ENCODE results near the gene TMEM92. TPM values are rescaled to one million over a fixed set of nuclear protein-coding genes. Genes with fewer than 3 reads are reported as not detected.

Gene TMEM92
- total and polyA plus RNA-seq, 2 of the 13 experiments (the other 11 are each of a cell fraction or from before 2014, with no cell fraction given), result 0.07 TPM; not detected in 1

DNA sequence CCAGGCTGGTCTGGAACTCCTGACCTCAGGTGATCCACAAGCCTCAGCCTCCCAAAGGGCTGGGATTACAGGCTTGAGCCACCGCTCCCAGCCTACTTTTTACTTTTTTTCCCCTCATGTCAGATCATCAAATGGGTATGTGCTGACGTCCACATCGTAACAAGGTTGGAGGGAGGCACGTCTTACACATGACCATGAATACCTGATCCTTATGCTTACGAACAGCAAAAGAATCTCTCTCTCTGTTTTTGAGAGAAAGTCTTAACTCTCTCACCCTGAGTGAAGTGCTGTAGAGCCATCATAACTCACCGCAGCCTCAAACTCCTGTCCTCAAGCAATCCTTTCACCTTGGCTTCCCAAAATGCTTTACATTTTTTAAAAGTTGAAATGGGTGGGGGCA, 29.5 kb upstream of the TMEM92 start:
- ChIA-PET CTCF (ENCODE audit: low intra/inter-chr PET ratio, low total read pairs) (no interaction called here), POLR2A (no interaction called here)
- TF ChIP-seq SIX4 (CRISPR knock-in tag; IDR thresholded peaks at IDR 0.05), result no peak
- TF ChIP-seq KDM3A (CRISPR knock-in tag; IDR thresholded peaks at IDR 0.05; ENCODE audit: low read depth), result no peak
- TF ChIP-seq SP2 (CRISPR knock-in tag; IDR thresholded peaks at IDR 0.05), result no peak
- in situ Hi-C loops (cut with HindIII; ENCODE audit: extremely low pct_ligation_motif_present, low pct_unique_long_range_greater_than_20kb), result no loop called here
- H3K4me1 ChIP-seq (ENCODE audit: insufficient read depth, low read length), result no peaks in the 10 kb centered on the region
- H3K79me2 ChIP-seq (ENCODE audit: insufficient read depth, low read length), result no peaks in the 10 kb centered on the region
- no peaks in the 10 kb centered on the region for H4K20me1 ChIP-seq (ENCODE audit: insufficient read depth, low read length)
- no TSS peak for BruUV-seq (replicated peaks)
- H3K36me3 ChIP-seq (replicated peaks in 1 of 2; ENCODE audit: control insufficient read depth in 1 of 2, insufficient read depth in 2 of 2, low read length in 2 of 2), result no peaks in the 10 kb centered on the region
- no peak for ATAC-seq
- no peak overlapping the region for H3K9ac ChIP-seq (ENCODE audit: insufficient read depth, low read depth, low read length)
- intact Hi-C loops (cut with micrococcal nuclease; ENCODE audit: unreplicated experiment), result no loop called here
- no peak overlapping the region for H3K4me3 ChIP-seq (replicated peaks in 1 of 3; ENCODE audit: insufficient read depth in 1 of 3, low read depth in 2 of 3, low read length in 3 of 3)
- H3K27ac ChIP-seq (ENCODE audit: extremely low read length, insufficient read depth, low read length), result no peak overlapping the region
- FAIRE-seq, result no peak
- no peak overlapping the region for H3K4me2 ChIP-seq (ENCODE audit: low read depth, low read length)
- H2AFZ ChIP-seq (ENCODE audit: low read length), result no peak overlapping the region
- 44% methylated on average over 6 of the region's 6 CpGs for WGBS (ENCODE audit: low lambda C conversion rate)
- no peak for DNase-seq (ENCODE audit: low spot score)
- peaks cover 11% of the 10 kb centered on the region; the same call in 1 of the 2 replicates for H3K9me3 ChIP-seq (ENCODE audit: low read length)
- peaks cover 0 to 8% of the 10 kb centered on the region in 2 experiments; a peak in 3 of 5 replicates for H3K27me3 ChIP-seq (ENCODE audit: control insufficient read depth in 1 of 2, insufficient read depth in 2 of 2, low read length in 2 of 2)

GRCh38 chr17:50248255-50248654, 26.0 kb upstream of the TMEM92 start:
- Histone ChIP-seq H3K4me3 (replicated peaks in 1 of 3; ENCODE audit: insufficient read depth in 1 of 3, low read depth in 2 of 3, low read length in 3 of 3) (no peak overlapping the region), H3K9ac (ENCODE audit: insufficient read depth, low read depth, low read length) (no peak overlapping the region), H3K4me2 (ENCODE audit: low read depth, low read length) (no peak overlapping the region), H3K4me1 (ENCODE audit: insufficient read depth, low read length) (no peaks in the 10 kb centered on the region), H3K27me3 (ENCODE audit: control insufficient read depth in 1 of 2, insufficient read depth in 2 of 2, low read length in 2 of 2) (no peaks in the 10 kb centered on the region; a peak in 2 of 5 replicates), H4K20me1 (ENCODE audit: insufficient read depth, low read length) (no peaks in the 10 kb centered on the region), H3K79me2 (ENCODE audit: insufficient read depth, low read length) (no peaks in the 10 kb centered on the region), H2AFZ (ENCODE audit: low read length) (no peak overlapping the region), H3K9me3 (ENCODE audit: low read length) (peaks cover 11% of the 10 kb centered on the region; the same call in 1 of the 2 replicates), H3K27ac (ENCODE audit: extremely low read length, insufficient read depth, low read length) (no peak overlapping the region), H3K36me3 (replicated peaks in 1 of 2; ENCODE audit: control insufficient read depth in 1 of 2, insufficient read depth in 2 of 2, low read length in 2 of 2) (no peaks in the 10 kb centered on the region)
- WGBS (ENCODE audit: low lambda C conversion rate), result 56% methylated on average over 2 of the region's 2 CpGs
- intact Hi-C loops (cut with micrococcal nuclease; ENCODE audit: unreplicated experiment) (no loop called here), in situ Hi-C loops (cut with HindIII; ENCODE audit: extremely low pct_ligation_motif_present, low pct_unique_long_range_greater_than_20kb) (no loop called here)
- BruUV-seq (replicated peaks), result no TSS peak
- 0 out of 2 replicates have a peak, but pooled peaks have one; percentile 38 for TF ChIP-seq ZFP82 (CRISPR knock-in tag; IDR thresholded peaks at IDR 0.05; ENCODE audit: borderline replicate concordance)
- no peak for TF ChIP-seq ZNF691 (CRISPR knock-in tag; IDR thresholded peaks at IDR 0.05; ENCODE audit: borderline replicate concordance, low read depth)
- ChIA-PET CTCF (ENCODE audit: low intra/inter-chr PET ratio, low total read pairs) (no interaction called here), POLR2A (no interaction called here)
- DNase-seq (ENCODE audit: low spot score), result no peak
- no peak for ATAC-seq
- FAIRE-seq, result no peak
